ENCODE measurements around the gene MEP1A.
A peak's percentile ranks its signal among the peaks of the same experiment; 100 is the strongest.
"Not testable (repeated sequence)": the region's sequence is repeated elsewhere in the genome, so short reads cannot be mapped to it uniquely, and the experiment has no call there.

The MEP1A gene

DNA sequence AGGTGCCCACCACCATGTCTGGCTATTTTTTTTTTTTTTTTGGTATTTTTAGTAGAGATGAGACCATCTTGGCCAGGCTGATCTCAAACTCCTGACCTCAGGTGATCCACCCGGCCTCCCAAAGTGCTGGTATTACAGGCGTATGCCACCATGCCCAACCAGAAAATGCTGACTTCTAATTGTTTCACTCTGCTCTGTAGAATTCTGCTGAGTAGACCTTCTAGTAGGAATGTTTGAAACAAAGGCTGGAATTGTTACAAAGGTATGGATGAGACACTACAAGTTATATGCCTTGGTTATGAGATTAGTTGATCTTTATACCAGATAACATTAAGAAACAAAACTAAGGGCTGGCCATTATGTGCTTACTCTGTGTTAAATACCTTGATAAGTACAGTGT, 44.8 kb downstream of the MEP1A start:
- DNase-seq = no peak

GRCh38 chr6:46842252-46842846, 49.2 kb downstream of the MEP1A start:
- not testable (repeated sequence) for DNase-seq

DNA sequence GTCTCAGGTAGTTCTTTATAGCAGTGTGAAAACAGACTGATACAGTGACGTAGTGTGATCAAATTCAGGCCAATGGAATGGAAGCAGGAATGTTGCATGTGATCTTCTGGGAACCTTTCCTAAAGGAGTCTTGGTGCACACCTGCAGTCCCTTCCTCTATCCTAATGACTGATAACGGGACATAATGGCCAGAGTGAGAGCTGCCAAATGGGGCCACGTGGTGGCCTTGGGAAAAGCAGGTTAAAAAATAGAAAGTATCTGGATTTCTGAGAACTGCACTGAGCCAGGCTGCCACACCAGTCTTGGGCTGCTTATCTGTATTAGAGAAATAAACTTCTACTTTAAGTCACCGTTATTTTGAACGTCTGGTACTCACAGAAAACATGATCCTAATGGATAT, 51.9 kb downstream of the MEP1A start:
- DNase-seq = no peak

- peak; percentile 91 to 95 (median 94) for DNase-seq
These were observed 55.6 kb downstream of the MEP1A start for GRCh38 chr6:46848684-46849360.

- no peak for DNase-seq
These were observed 56.1 kb downstream of the MEP1A start for GRCh38 chr6:46849361-46849690.

DNA sequence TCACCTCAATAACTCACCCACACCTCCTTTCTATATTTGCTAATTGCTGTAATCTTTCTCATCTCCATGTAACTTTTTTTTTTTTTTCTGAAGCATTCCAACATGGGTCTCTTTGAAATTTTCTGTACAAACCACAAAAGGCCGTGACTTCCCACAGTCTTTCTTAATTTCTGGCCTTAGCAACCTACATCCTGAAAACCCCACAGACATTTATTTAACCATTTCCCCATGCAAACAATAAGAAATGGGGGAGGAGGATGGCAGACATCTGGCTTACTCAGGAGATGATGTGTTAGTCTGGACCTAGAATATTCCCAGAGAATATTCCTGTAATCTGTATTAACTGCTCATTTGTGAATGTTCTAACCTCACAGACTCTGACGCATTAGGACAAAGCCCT, 57.6 kb downstream of the MEP1A start:
- peak in 2 of 3 donors; percentile 20 to 23 for DNase-seq

GRCh38 chr6:46851576-46851975, 58.4 kb downstream of the MEP1A start:
- not testable (repeated sequence) for DNase-seq

GRCh38 chr6:46855966-46856365, 62.8 kb downstream of the MEP1A start:
- DNase-seq = peak; percentile 52 to 68 (median 62)

- DNase-seq = no peak
These were observed 69.2 kb downstream of the MEP1A start for GRCh38 chr6:46862381-46862780.

DNA sequence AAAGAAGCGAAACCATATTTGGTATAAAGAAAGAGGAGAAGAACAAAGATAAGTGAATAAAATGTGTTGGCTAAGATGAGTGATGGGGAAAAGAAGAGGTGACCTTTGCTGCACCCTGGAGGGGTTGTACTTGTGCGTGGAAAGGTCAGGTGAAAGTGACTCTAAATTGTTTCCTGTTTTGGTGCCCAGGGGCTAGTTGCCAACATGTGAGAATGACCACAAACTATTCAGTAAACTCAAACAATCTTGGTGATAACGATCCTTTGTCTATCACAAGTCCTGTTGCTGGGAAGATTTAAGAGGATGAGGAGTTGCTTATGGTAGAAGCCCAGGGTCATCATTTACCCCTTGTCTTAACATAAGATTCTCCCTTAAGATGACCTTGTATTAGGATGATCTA, 70.6 kb downstream of the MEP1A start:
- DNase-seq = no peak

GRCh38 chr6:46865221-46865620, 72.0 kb downstream of the MEP1A start:
- no peak for DNase-seq

DNA sequence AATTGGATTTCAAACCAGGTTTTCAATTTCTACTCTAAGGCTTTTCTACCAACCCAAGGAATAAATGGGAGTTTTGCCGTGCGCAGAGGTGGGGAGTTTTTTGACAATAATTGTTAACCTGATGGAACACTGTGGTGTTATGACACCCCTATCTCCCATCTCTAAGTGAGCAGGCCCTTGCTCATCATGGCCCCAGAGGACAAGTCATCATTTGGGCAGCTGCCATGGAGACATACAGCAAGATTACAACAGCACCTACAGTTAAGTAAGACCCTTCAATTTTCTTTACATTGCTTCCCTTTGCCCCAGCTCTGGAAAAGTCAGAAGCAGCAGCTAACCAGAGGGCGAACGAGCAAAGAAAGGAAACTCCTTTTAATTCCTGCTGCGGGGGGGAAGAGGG, 74.2 kb downstream of the MEP1A start:
- no peak for DNase-seq

- no peak for DNase-seq
These were observed 82.9 kb downstream of the MEP1A start for GRCh38 chr6:46876126-46876525.

GRCh38 chr6:46879003-46879402, 85.8 kb downstream of the MEP1A start:
- DNase-seq = no peak

DNA sequence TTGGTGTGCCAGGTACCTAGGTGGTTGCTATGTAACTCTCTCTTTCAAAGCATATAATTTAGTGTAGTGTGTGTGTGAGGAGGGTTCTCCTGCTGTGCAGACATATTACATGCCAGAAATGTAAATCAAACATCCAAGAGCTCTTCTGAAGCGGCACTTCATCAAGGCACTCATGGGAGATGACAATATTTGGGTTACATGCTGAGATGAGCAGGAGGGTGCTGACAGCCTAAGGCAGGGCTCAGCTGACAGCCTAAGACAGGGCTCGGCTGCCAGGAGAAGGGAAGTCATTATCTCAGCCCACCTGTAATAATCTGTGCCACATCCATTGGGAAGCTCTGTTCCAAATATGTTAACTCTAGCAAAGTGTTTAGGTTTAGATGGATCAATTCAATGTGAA, 89.5 kb downstream of the MEP1A start:
- DNase-seq = no peak

- no peak for DNase-seq
These were observed 94.8 kb downstream of the MEP1A start for GRCh38 chr6:46888031-46888430.

DNA sequence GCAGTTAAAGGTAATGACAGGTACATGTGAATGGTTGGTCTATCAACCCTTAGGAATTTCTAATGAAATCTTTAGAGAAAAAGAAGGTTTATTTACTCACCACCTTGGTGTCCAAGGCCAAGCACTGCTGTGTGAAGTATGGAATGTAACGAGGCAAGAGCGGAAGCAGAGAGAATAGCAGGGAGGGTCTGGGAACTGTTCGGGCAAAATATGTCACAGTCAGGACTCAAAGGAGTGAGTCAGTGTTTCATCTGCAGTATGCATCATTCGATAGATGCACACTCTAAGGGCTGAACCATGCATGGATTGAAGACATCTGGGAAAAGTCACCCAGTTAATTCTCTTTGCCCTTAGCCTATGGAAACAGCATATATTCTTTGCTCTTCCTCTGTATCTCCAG, 95.4 kb downstream of the MEP1A start:
- DNase-seq = no peak
